K562 treated with DMSO at 1 percent for 48 hours (cell line): Measurements from ENCODE around the gene ZSCAN22. TPM values are rescaled to one million over a fixed set of nuclear protein-coding genes. Genes with fewer than 3 reads are reported as not detected.

Source experiments
- total RNA-seq: library from RNA; unstranded; fragments of 300-600 nt; gene quantifications from 2 replicates; pipeline ENCODE4 v1.2.3, GENCODE V29; 2022; ENCODE audit warnings: low replicate concordance; ENCODE audit errors: extremely low read depth

The ZSCAN22 gene
- not detected in 2 replicates for total RNA-seq

DNA sequence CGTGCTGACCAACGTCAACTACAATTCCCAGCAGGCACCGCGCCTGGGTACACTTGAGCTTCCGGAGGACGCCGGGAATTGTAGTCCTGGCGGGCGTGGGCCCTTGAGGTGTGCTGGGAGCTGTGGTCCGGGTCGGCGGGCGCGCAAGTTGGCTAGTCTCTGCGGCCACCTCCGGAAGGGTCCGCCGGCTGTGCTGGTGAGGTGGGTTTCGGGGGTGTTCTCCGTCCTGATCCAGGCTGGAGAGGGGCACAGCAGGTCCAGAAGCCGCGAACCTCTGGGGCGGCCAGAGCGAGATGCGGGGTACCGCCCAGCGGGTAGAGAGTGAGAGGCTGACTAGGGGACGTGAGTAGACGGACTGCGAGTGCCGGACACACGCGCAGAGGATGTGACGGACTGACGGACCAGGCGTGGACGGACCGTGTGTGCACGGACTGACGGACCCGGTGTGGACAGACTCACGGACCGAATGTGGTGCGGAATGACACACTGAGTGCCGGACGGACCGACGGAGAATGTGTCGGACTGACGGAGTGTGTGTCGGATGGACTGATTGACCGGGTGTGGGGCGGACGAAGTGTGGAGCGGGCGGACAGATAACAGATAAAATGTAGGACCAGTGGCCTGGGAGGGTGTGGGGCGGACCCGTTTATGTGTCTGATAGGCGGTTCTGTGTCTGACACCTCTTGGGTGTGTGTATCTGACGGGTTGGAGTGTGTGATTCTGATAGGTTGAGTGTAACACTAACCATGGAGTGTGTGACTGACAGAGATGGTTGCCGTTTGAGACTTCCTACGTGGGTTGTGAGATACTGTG, at the start of gene ZSCAN22:
ZSCAN22 (plus strand) TSS at position 81 of the 813 bp plus-strand sequence. CDS start 7,809 bp downstream, outside the sequence.

DNA sequence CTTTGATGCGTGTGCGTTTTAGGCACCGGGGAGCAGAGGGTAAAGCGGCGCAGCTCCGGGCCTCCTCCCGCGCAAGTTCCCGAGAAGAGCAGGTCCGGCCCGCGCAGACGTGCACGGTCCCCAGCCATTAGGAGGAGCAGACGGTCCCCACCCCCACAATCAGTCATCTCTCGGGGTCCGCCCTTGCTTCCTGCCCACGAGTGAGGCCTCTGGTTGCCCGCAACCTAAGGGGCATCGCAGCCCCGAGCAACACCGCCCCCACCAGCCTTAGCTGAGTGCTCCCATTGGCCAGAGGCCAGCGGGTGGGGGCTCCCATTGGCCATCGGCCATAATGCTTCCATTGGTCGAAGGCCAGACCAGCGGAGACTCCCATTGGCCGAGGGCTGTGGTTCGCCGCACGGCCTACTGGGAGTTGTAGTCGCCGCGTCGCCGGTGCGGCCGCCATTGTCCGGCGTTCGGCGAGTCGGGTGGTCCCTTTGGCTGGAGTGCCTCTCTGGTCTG, 48.2 kb upstream of the ZSCAN22 start, which contains the start of gene ZNF8:
ZNF8 (plus strand) TSS at position 415 of the 501 bp plus-strand sequence. CDS start 127 bp downstream, outside the sequence.

DNA sequence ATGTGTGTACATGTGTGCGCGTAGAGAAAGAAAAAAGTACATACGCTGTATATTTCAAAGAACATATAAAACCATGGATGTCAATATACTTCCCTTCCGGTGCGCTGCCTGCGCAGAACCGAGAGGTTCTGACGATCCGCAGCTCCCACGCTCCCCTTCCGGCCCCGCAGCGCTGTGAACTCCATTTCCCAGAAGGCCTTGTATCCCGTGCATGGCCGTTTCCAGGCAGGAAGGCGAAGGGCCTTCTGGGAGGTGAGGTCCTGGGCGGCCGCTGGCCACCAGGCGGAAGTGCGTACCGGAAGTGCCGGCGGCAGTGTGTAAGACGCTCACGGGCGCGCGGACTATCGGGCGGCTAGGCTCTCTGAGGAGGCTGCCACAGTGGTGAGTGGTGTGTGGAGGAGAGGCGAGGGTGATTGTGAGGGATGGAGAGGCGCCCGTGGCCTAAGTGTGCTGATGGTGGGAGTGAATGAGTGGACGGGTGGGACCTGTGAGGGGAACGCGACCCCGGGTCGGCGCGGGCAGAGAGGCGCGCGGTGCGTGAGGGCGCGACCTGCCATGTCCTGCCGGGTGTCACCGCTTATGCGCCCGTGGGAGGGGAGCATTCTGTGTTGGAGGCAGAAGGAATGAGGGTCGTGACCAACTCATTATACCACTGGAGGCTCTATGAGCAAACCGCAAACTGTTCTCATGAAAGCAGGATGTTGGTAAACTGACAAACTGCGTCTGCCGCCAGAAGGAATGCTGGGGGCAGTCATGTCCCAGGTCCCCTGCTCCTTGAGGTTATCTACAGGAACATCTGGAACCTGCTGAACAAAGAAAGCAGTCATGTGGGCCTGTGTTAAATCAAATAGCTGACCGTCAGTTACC, 21.5 kb upstream of the ZSCAN22 start, which contains the start of gene ERVK3-1:
ERVK3-1 (plus strand) TSS at position 313 of the 867 bp plus-strand sequence. CDS start 6,792 bp downstream, outside the sequence.

DNA sequence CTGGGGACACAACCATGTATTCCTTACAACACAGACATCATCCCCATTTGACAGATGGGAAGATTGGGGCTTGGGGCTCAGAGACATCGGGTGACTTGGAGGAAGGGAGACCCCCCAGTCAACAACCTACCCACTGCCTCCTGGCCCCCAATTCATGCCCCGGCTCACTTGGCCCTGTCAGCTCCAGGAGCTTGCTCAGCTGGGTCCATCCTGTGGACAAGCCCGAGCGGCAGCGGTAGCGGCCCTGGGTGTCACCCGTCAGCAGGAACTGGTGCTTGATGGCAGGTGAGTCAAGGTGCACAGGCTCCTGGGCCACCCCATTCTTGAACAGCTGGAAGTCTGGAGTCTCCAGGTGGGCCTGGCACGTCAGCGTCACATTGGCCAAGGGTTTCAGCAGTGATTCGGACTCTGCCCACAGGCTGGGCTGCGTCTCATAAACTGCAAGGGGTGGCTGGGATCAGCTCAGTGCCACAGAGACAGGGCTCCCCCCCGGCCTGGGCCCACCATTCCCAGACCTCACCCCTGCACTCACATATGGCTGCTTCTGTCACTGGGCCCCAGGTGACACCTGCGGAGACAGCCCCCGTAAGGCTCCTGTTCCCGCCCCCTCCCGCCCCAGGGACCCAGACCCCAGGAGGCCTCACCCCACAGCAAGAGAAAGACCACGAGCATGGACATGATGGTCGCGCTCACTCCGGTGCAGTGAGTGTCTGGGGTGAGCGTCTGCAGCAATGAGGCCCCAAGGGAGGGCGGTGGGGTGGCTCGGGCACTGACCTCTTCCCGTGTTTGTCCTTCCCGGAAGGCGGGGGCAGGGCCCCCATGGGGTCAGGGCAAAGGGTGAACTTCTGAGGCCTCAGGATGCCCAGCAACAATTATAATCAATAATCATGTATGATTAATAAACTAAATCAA, 26.2 kb downstream of the ZSCAN22 start, which contains the start of gene A1BG:
A1BG (minus strand) TSS at position 733 of the 912 bp plus-strand sequence; CDS start at position 678, 55 bp downstream.

DNA sequence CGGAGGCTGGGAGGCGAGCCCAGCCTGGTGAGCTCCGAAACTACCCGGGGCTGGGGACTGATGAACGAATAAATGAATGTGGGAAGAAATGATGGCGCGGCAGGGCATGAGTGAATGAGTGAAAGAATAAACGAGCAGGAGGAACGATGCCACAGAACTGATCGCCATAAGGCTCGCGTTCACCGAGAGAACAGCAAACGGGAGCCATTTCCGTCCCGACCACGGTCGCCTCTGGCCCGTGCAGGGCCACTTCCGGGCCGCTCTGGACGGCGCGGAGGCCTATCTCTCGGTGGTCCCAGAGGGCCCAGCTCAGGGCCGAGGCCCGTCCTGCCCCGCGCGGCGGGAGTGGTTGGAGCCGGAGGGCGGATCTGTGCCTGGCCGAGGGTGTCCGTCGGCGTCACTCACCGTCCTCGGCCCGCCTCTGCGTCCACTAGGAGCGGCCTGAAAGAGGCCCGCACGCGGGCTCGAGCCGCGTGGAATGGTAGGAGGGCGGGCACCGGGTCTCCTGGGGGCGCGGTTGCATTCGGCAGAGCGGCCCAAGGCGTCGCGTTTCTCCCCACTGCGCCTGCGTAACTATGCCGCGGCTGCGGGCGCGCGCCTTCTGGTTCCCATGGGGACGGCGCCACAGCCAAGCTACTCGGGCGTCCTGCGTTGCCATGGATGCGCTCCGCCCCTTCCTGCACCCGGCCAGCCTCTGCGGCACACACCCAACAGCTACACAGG, 35.6 kb downstream of the ZSCAN22 start, which contains the start of gene ZNF497:
ZNF497 (minus strand) TSS at position 480 of the 723 bp plus-strand sequence. CDS start 5,116 bp downstream, outside the sequence.

DNA sequence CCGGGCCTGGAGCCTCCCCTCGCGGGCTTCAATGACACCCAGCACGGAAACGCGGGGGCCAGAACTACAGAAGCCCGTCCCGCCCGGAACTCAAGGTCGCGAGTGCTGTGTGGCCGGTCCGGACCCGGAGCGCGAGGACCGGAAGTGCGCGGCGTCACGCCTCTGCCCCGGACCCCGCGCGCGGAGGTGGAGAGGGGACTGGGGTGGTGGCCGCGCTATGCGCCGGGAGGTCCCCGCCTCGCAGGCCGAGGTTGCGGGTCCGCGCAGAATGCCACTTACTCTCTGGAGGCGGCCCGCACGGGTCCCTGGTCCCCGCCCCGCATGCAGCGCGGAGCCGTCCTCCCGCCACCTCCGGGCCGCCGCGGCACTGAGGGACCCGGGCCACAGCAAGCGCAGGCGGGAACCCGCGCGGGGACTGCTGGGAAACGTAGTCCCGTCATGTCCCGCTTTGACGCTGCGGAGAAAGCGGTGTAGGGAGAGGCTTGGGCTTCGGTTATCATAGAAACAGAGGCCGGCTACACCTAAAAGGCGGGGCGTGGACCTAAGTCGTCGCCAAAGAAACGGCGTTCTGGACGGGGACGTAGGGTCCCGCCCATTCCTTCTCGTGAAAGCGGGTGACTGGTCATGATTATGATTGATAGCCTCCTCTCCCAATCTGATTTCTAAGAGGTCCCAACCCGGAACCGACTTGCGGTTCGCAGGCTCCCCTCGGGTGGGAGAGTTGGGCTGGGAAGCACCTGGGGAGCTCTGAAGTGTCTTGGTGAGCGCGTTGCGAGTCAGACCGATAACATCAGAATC, 54.1 kb downstream of the ZSCAN22 start, which contains the start of gene ZNF837:
ZNF837 (minus strand) TSS at position 369 of the 798 bp plus-strand sequence. CDS start 11,698 bp downstream, outside the sequence.

DNA sequence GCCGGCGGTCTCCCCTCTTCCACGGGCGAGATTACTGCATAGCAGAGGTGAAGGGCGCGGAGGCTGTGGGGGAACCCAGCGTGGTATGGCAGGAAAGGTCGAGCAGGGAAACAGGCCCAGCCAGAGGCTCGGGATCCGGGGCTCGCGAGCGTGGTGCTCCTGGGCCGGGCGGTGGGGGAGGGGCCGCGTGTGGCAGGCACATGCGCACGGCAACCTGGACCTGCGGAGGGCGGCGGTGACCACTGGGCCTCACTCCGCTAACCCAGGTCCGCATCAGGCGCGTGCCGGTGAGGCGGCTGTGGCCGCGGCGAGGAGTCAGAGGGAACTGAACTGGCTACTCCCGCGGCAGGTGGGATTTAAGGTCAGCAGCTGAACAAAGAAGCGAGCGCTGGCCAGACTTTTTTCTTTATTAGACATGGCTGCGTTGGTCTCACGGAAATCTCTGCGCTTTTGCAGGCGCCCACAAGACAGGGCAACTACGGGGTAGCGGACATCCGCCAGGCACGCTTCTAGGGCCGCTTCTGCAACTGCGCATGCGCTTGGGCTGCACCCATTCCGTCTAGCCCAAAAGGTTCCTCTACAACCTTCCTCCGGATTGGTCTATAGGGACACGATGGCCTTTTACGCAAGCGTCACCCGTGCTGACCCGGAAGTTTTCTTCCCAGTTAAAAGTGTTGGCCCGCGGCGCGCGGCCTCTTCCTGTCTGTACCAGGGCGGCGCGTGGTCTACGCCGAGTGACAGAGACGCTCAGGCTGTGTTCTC, 60.0 kb downstream of the ZSCAN22 start, which contains the start of gene RPS5:
RPS5 (plus strand) TSS at position 694 of the 762 bp plus-strand sequence. CDS start 869 bp downstream, outside the sequence.

Other genes starting within 250 kb of the ZSCAN22 start
- gene ZSCAN18, start 228.8 kb upstream of the ZSCAN22 start, total RNA-seq, result not detected in 2 replicates
- not detected in 2 replicates for gene ZNF329, start 176.2 kb upstream of the ZSCAN22 start, total RNA-seq
- not detected in 2 replicates for gene ZNF274, start 143.9 kb upstream of the ZSCAN22 start, total RNA-seq
- gene ZNF544, start 98.1 kb upstream of the ZSCAN22 start, total RNA-seq, result not detected in 2 replicates
- gene ZNF8, start 48.0 kb upstream of the ZSCAN22 start, total RNA-seq, result not detected in 2 replicates
- gene ERVK3-1, start 21.6 kb upstream of the ZSCAN22 start, total RNA-seq, result not detected in 2 replicates
- gene A1BG, start 26.5 kb downstream of the ZSCAN22 start, total RNA-seq, result not detected in 2 replicates
- gene ZNF497, start 35.8 kb downstream of the ZSCAN22 start, total RNA-seq, result not detected in 2 replicates
- not detected in 2 replicates for gene ZNF837, start 54.0 kb downstream of the ZSCAN22 start, total RNA-seq
- gene RPS5, start 60.3 kb downstream of the ZSCAN22 start, total RNA-seq, result 2,923 and 3,134 TPM in 2 replicates
- gene RNF225, start 68.7 kb downstream of the ZSCAN22 start, total RNA-seq, result not detected in 2 replicates
- not detected in 2 replicates for gene ZNF584, start 81.7 kb downstream of the ZSCAN22 start, total RNA-seq
- gene ZNF132, start 113.2 kb downstream of the ZSCAN22 start, total RNA-seq, result not detected in 2 replicates
- gene ZNF324B, start 124.6 kb downstream of the ZSCAN22 start, total RNA-seq, result not detected in 2 replicates
- gene ZNF324, start 140.1 kb downstream of the ZSCAN22 start, total RNA-seq, result 167 TPM in 1 of 2 replicates, not detected in the other
- gene ZNF446, start 149.4 kb downstream of the ZSCAN22 start, total RNA-seq, result not detected in 2 replicates
- gene SLC27A5, start 185.0 kb downstream of the ZSCAN22 start, total RNA-seq, result not detected in 2 replicates
- gene ZBTB45, start 192.8 kb downstream of the ZSCAN22 start, total RNA-seq, result not detected in 2 replicates
- 866 and 1,637 TPM in 2 replicates for gene TRIM28, start 217.1 kb downstream of the ZSCAN22 start, total RNA-seq
- not detected in 2 replicates for gene CHMP2A, start 228.1 kb downstream of the ZSCAN22 start, total RNA-seq
- not detected in 2 replicates for gene UBE2M, start 231.6 kb downstream of the ZSCAN22 start, total RNA-seq
- not detected in 2 replicates for gene MZF1, start 246.3 kb downstream of the ZSCAN22 start, total RNA-seq